Natural killer cell (primary cell): Measurements from ENCODE around the gene GPC5. TPM values are rescaled to one million over a fixed set of nuclear protein-coding genes. Genes with fewer than 3 reads are reported as not detected.

Source experiments
- ATAC-seq, 3 donors: fragments of 150-1000 bp in 2 of 3; fragments of 200-7000 bp in 1 of 3; cut with Tn5 transposase; 1 replicate in 1 of 3; 2 replicates in 2 of 3; pipeline ENCODE4 v1.10.0; 2021; ENCODE audit warnings: mild to moderate bottlenecking in 2 of 3, moderate library complexity in 2 of 3
- DNase-seq, 2 donors: peaks; one replicate each; pipeline versions ENCODE4 v3.0.0 to v3.0.0-alpha.2; 2013 to 2021; ENCODE audit warnings: mixed read lengths in 1 of 2
- H3K27ac ChIP-seq: one replicate; pipeline ENCODE4 v1.5.1; 2013; ENCODE audit warnings: mild to moderate bottlenecking, low read length
- H3K27me3 ChIP-seq: one replicate; pipeline ENCODE4 v1.6.1; 2013; ENCODE audit warnings: low read length; ENCODE audit not compliant: control insufficient read depth, insufficient read depth
- H3K36me3 ChIP-seq: one replicate; pipeline ENCODE4 v1.6.1; 2013; ENCODE audit warnings: low read length; ENCODE audit not compliant: control insufficient read depth, insufficient read depth
- H3K4me1 ChIP-seq: one replicate; pipeline ENCODE4 v1.6.1; 2013; ENCODE audit warnings: low read length; ENCODE audit not compliant: control insufficient read depth, insufficient read depth
- H3K4me3 ChIP-seq: one replicate; pipeline ENCODE4 v1.5.1; 2013; ENCODE audit warnings: low read length
- H3K9me3 ChIP-seq: one replicate; pipeline ENCODE4 v1.6.1; 2013; ENCODE audit warnings: low read length; ENCODE audit not compliant: control insufficient read depth, insufficient read depth
- H3K27ac Mint-ChIP-seq, 2 donors: one replicate each; pipeline ENCODE4 v1.8.0; 2022; ENCODE audit warnings: mild to moderate bottlenecking in 2 of 2, mixed read lengths in 2 of 2, moderate library complexity in 1 of 2
- H3K27me3 Mint-ChIP-seq, 2 donors: one replicate each; pipeline ENCODE4 v1.8.0; 2022; ENCODE audit warnings: low read depth in 2 of 2, mixed read lengths in 2 of 2
- H3K36me3 Mint-ChIP-seq: one replicate; pipeline ENCODE4 v1.8.0; 2022; ENCODE audit warnings: mixed read lengths
- H3K4me1 Mint-ChIP-seq, 2 donors: one replicate each; pipeline ENCODE4 v1.8.0; 2022; ENCODE audit warnings: mixed read lengths in 2 of 2
- H3K4me3 Mint-ChIP-seq: one replicate; pipeline ENCODE4 v1.8.0; 2022; ENCODE audit warnings: mild to moderate bottlenecking, moderate library complexity, mixed read lengths
- H3K9me3 Mint-ChIP-seq, 2 donors: one replicate each; pipeline ENCODE4 v1.8.0; 2022; ENCODE audit warnings: mixed read lengths in 2 of 2
- CTCF ChIP-seq: fragments of 200-600 bp; IDR thresholded peaks from one replicate; pipeline ENCODE4 v1.8.0; 2022; ENCODE audit warnings: antibody characterized with exemption
- WGBS: methylation state at CpG from one replicate; pipeline ENCODE4 v1.1.7; 2013; ENCODE audit warnings: missing lambda C conversion rate; ENCODE audit not compliant: insufficient coverage; 5-methylcytosine and 5-hydroxymethylcytosine counted together
- intact Hi-C: fragments of 100-400 bp; cut with micrococcal nuclease; formaldehyde crosslinking; loops from one replicate; pipeline ENCODE4 v1.14.2; 2022
- total RNA-seq, 4 donors: library from RNA; stranded (reverse); fragments of 120-200 nt in 1 of 4; gene quantifications; one replicate each; pipeline versions ENCODE4 v1.2.3 to v1.2.4, GENCODE V29; 2013 to 2022

Gene GPC5
- total RNA-seq, 3 donors from 2014 or later (not counting 1 experiment from before 2014, with no cell fraction given), result not detected

- Mint-ChIP-seq H3K4me1 (no peaks in the 10 kb centered on the region), H3K4me3 (no peak overlapping the region), H3K27me3 (no peaks in the 10 kb centered on the region), H3K9me3 (peaks cover 4 to 12% of the 10 kb centered on the region in 2 donors), H3K27ac (no peak overlapping the region), H3K36me3 (no peaks in the 10 kb centered on the region)
- no peaks in the 10 kb centered on the region for H3K36me3 ChIP-seq
- intact Hi-C loops, result no loop called here
- TF ChIP-seq CTCF, result no peak
- peaks cover 7% of the 10 kb centered on the region for H3K9me3 ChIP-seq
- no peaks in the 10 kb centered on the region for H3K4me1 ChIP-seq
- H3K4me3 ChIP-seq, result no peak overlapping the region
- H3K27me3 ChIP-seq, result no peaks in the 10 kb centered on the region
- ATAC-seq (no peak), DNase-seq (no peak)
- WGBS, result 90% methylated on average over 13 of the region's 13 CpGs
- no peak overlapping the region for H3K27ac ChIP-seq
Observed at GRCh38 chr13:92017737-92018136, 619.3 kb downstream of the GPC5 start.

GRCh38 chr13:92028695-92029094, 630.3 kb downstream of the GPC5 start:
- peaks cover 6% of the 10 kb centered on the region for H3K36me3 Mint-ChIP-seq
- Histone ChIP-seq H3K9me3 (peaks cover 3% of the 10 kb centered on the region), H3K4me3 (no peak overlapping the region), H3K4me1 (no peaks in the 10 kb centered on the region), H3K36me3 (no peaks in the 10 kb centered on the region), H3K27me3 (no peaks in the 10 kb centered on the region), H3K27ac (no peak overlapping the region)
- DNase-seq (no peak), ATAC-seq (no peak)
- H3K27me3 Mint-ChIP-seq, result no peaks in the 10 kb centered on the region
- no peak overlapping the region for H3K4me3 Mint-ChIP-seq
- H3K4me1 Mint-ChIP-seq, result no peaks in the 10 kb centered on the region
- intact Hi-C loops, result no loop called here
- no peak for TF ChIP-seq CTCF
- no peak overlapping the region for H3K27ac Mint-ChIP-seq
- peaks cover 17 to 20% of the 10 kb centered on the region in 2 donors for H3K9me3 Mint-ChIP-seq

- 100% methylated on average over 1 of the region's 4 CpGs for WGBS
- Mint-ChIP-seq H3K4me1 (no peaks in the 10 kb centered on the region), H3K4me3 (no peak overlapping the region), H3K9me3 (peaks cover 14 to 17% of the 10 kb centered on the region in 2 donors), H3K27me3 (no peaks in the 10 kb centered on the region), H3K36me3 (peaks cover 6% of the 10 kb centered on the region), H3K27ac (no peak overlapping the region)
- ATAC-seq, result no peak
- no peaks in the 10 kb centered on the region for H3K27me3 ChIP-seq
- H3K4me1 ChIP-seq, result no peaks in the 10 kb centered on the region
- intact Hi-C loops, result no loop called here
- peaks cover 3% of the 10 kb centered on the region for H3K9me3 ChIP-seq
- no peaks in the 10 kb centered on the region for H3K36me3 ChIP-seq
- TF ChIP-seq CTCF, result no peak
- no peak overlapping the region for H3K27ac ChIP-seq
- DNase-seq, result no peak
- no peak overlapping the region for H3K4me3 ChIP-seq
Observed at GRCh38 chr13:92029641-92030040, 631.2 kb downstream of the GPC5 start.

GRCh38 chr13:92038905-92039304, 640.5 kb downstream of the GPC5 start:
- Mint-ChIP-seq H3K36me3 (no peaks in the 10 kb centered on the region), H3K9me3 (peaks cover 2 to 11% of the 10 kb centered on the region in 2 donors), H3K27ac (no peak overlapping the region), H3K4me1 (no peaks in the 10 kb centered on the region), H3K4me3 (no peak overlapping the region), H3K27me3 (no peaks in the 10 kb centered on the region)
- 95% methylated on average over 2 of the region's 2 CpGs for WGBS
- Histone ChIP-seq H3K9me3 (peaks cover 4% of the 10 kb centered on the region), H3K4me3 (no peak overlapping the region), H3K36me3 (no peaks in the 10 kb centered on the region), H3K27ac (no peak overlapping the region), H3K27me3 (no peaks in the 10 kb centered on the region), H3K4me1 (no peaks in the 10 kb centered on the region)
- DNase-seq (no peak), ATAC-seq (no peak)
- intact Hi-C loops, result no loop called here
- TF ChIP-seq CTCF, result no peak
